Smooth muscle cell (in vitro differentiated cells): ENCODE measurements around the gene LPP. TPM values are rescaled to one million over a fixed set of nuclear protein-coding genes. Genes with fewer than 3 reads are reported as not detected.

Experiments used
- DNase-seq: peaks from one replicate; lab custom pipeline; 2025; ENCODE audit not compliant: unreplicated experiment; lab: John Stamatoyannopoulos, UW
- H2AFZ ChIP-seq: fragments of 200-600 bp; sonication (generic); 2 replicates; pipeline ENCODE4 v1.6.0; 2016; ENCODE audit warnings: antibody characterized with exemption, low read depth, mild to moderate bottlenecking
- H3F3A ChIP-seq: fragments of 200-600 bp; sonication (generic); 2 replicates; pipeline ENCODE4 v1.6.0; 2017; ENCODE audit warnings: antibody characterized with exemption, low read depth
- H3K27ac ChIP-seq: fragments of 200-600 bp; sonication (generic); 2 replicates; pipeline ENCODE4 v1.5.1; 2016; ENCODE audit warnings: low read depth, mild to moderate bottlenecking
- H3K27me3 ChIP-seq: fragments of 200-600 bp; sonication (generic); 2 replicates; pipeline ENCODE4 v1.6.1; 2016; ENCODE audit warnings: low read depth, mild to moderate bottlenecking
- H3K36me3 ChIP-seq: fragments of 200-600 bp; sonication (generic); 2 replicates; pipeline ENCODE4 v1.5.1; 2016; ENCODE audit warnings: low read depth
- H3K4me1 ChIP-seq: fragments of 200-600 bp; sonication (generic); 2 replicates; pipeline ENCODE4 v1.5.1; 2016; ENCODE audit warnings: low read depth
- H3K4me2 ChIP-seq: fragments of 200-600 bp; sonication (generic); 2 replicates; pipeline ENCODE4 v1.6.0; 2016; ENCODE audit warnings: mild to moderate bottlenecking
- H3K4me3 ChIP-seq: fragments of 200-600 bp; sonication (generic); 2 replicates; pipeline ENCODE4 v1.5.1; 2016; ENCODE audit warnings: mild to moderate bottlenecking
- H3K79me2 ChIP-seq: fragments of 200-600 bp; sonication (generic); 2 replicates; pipeline ENCODE4 v1.6.0; 2016; ENCODE audit warnings: low read depth, mild to moderate bottlenecking
- H3K9ac ChIP-seq: fragments of 200-600 bp; sonication (generic); 2 replicates; pipeline ENCODE4 v1.6.0; 2016; ENCODE audit warnings: low read depth
- H3K9me3 ChIP-seq: fragments of 200-600 bp; sonication (generic); replicated peaks from 2 replicates; pipeline ENCODE4 v1.5.1; 2016; ENCODE audit warnings: low read depth
- H4K20me1 ChIP-seq: fragments of 200-600 bp; sonication (generic); 2 replicates; pipeline ENCODE4 v1.6.0; 2016; ENCODE audit warnings: low read depth
- CTCF ChIP-seq: fragments of 200-600 bp; sonication (generic); IDR thresholded peaks from 2 replicates; pipeline ENCODE4 v1.5.1; 2017; ENCODE audit warnings: borderline replicate concordance, mild to moderate bottlenecking, antibody characterized with exemption; ENCODE audit not compliant: insufficient read depth, poor library complexity, severe bottlenecking
- WGBS: methylation state at CpG from one replicate; pipeline ENCODE4 v1.1.7; 2016; ENCODE audit warnings: low lambda C conversion rate; 5-methylcytosine and 5-hydroxymethylcytosine counted together
- polyA plus RNA-seq: library from polyadenylated mRNA; unstranded; fragments of >200 nt; fragmentation: Nextera tagmentation; extraction: Ambion mirVana; gene quantifications from 2 replicates; pipeline ENCODE4 v1.2.1, GENCODE V29; 2016
- total RNA-seq: library from RNA; depleted of rRNA; stranded (reverse); fragments of >200 nt; gene quantifications from 2 replicates; pipeline ENCODE4 v1.2.3, GENCODE V29; 2014

Gene LPP
- total and polyA plus RNA-seq, 2 experiments from 2014 or later: 42.3 to 128 TPM

- TF ChIP-seq CTCF: no peak
- 75% methylated on average over 10 of the region's 10 CpGs for WGBS
These were observed 48.6 kb downstream of the LPP start for GRCh38 chr3:188202358-188203138.

GRCh38 chr3:188204526-188204925 lies 50.6 kb downstream of the LPP start:
- no peak for TF ChIP-seq CTCF
- Histone ChIP-seq H4K20me1 (peaks cover 94% of the 10 kb centered on the region), H3K4me1 (peaks cover 9% of the 10 kb centered on the region), H3K36me3 (no peaks in the 10 kb centered on the region), H3K27ac (no peak overlapping the region), H3K4me2 (no peak overlapping the region), H2AFZ (no peak overlapping the region), H3K9me3 (no peaks in the 10 kb centered on the region), H3K9ac (no peak overlapping the region), H3F3A (peaks cover 9% of the 10 kb centered on the region), H3K79me2 (peaks cover 79% of the 10 kb centered on the region), H3K27me3 (no peaks in the 10 kb centered on the region), H3K4me3 (no peak overlapping the region)
- DNase-seq: no peak
- WGBS: 96% methylated on average over 2 of the region's 2 CpGs

More at GRCh38 chr3:188202358-188203138, 48.6 kb downstream of the LPP start:
- H3K4me3 ChIP-seq: no peak overlapping the region
- no peak overlapping the region for H3K4me2 ChIP-seq
- peaks cover 94% of the 10 kb centered on the region for H4K20me1 ChIP-seq
- no peak overlapping the region for H3K9ac ChIP-seq
- H3K27me3 ChIP-seq: no peaks in the 10 kb centered on the region
- no peak overlapping the region for H3K27ac ChIP-seq
- peaks cover 86% of the 10 kb centered on the region for H3K79me2 ChIP-seq
- no peaks in the 10 kb centered on the region for H3K4me1 ChIP-seq
- no peak overlapping the region for H2AFZ ChIP-seq
- H3K36me3 ChIP-seq: no peaks in the 10 kb centered on the region
- peaks cover 4% of the 10 kb centered on the region for H3F3A ChIP-seq
- DNase-seq: no peak
- H3K9me3 ChIP-seq: no peaks in the 10 kb centered on the region

GRCh38 chr3:188205992-188206416 lies 52.0 kb downstream of the LPP start:
- Histone ChIP-seq H2AFZ (no peak overlapping the region), H4K20me1 (peaks cover 87% of the 10 kb centered on the region), H3K27me3 (no peaks in the 10 kb centered on the region), H3K36me3 (no peaks in the 10 kb centered on the region), H3F3A (peaks cover 13% of the 10 kb centered on the region), H3K9ac (no peak overlapping the region), H3K9me3 (no peaks in the 10 kb centered on the region), H3K79me2 (peaks cover 86% of the 10 kb centered on the region), H3K4me1 (peaks cover 9% of the 10 kb centered on the region), H3K27ac (no peak overlapping the region), H3K4me2 (no peak overlapping the region), H3K4me3 (no peak overlapping the region)
- 94% methylated on average over 7 of the region's 7 CpGs for WGBS
- peak; percentile 19 for TF ChIP-seq CTCF
- no peak for DNase-seq

GRCh38 chr3:188206787-188207186 lies 52.8 kb downstream of the LPP start:
- Histone ChIP-seq H3K9ac (no peak overlapping the region), H3K79me2 (peaks cover 86% of the 10 kb centered on the region), H3K27me3 (no peaks in the 10 kb centered on the region), H3K4me3 (no peak overlapping the region), H3K36me3 (no peaks in the 10 kb centered on the region), H3K4me1 (peaks cover 9% of the 10 kb centered on the region), H3K27ac (no peak overlapping the region), H4K20me1 (peaks cover 82% of the 10 kb centered on the region), H3K9me3 (no peaks in the 10 kb centered on the region), H2AFZ (no peak overlapping the region), H3K4me2 (no peak overlapping the region), H3F3A (peaks cover 13% of the 10 kb centered on the region)
- TF ChIP-seq CTCF: no peak
- 96% methylated on average over 3 of the region's 3 CpGs for WGBS
- DNase-seq: no peak
